ENCODE data around the gene GAD1. TPM values are rescaled to one million over a fixed set of nuclear protein-coding genes. Genes with fewer than 3 reads are reported as not detected.

Gene GAD1
- total RNA-seq, 1 donor from 2014 or later, result not detected

- Histone ChIP-seq H3K4me1 (peaks cover 66% of the 10 kb centered on the region), H3K4me3 (peak overlapping the region; percentile 47), H3K36me3 (no peaks in the 10 kb centered on the region), H3K9me3 (no peaks in the 10 kb centered on the region), H3K27ac (no peak overlapping the region), H3K27me3 (ENCODE audit: low read depth) (peaks cover 81% of the 10 kb centered on the region)
- ATAC-seq (peak; percentile 76 to 80), DNase-seq (peak; percentile 68)
- TF ChIP-seq CTCF (IDR thresholded peaks at IDR 0.05), result peak; percentile 69
- intact Hi-C loops (cut with DNase I), result loop anchor here (10.0 kb wide), 1 partner anchor 331 kb away; no protein-coding TSS in a partner anchor
These were observed 762 bp upstream of the GAD1 start for GRCh38 chr2:170815746-170816503.

GRCh38 chr2:170817093-170818035 lies 677 bp downstream of the GAD1 start:
- H3K9me3 ChIP-seq, result no peaks in the 10 kb centered on the region
- intact Hi-C loops (cut with DNase I), result loop anchor here (10.0 kb wide), 1 partner anchor 333 kb away; no protein-coding TSS in a partner anchor
- H3K27ac ChIP-seq, result no peak overlapping the region
- H3K27me3 ChIP-seq (ENCODE audit: low read depth), result peaks cover 95% of the 10 kb centered on the region
- TF ChIP-seq CTCF (IDR thresholded peaks at IDR 0.05), result no peak
- peaks cover 80% of the 10 kb centered on the region for H3K4me1 ChIP-seq
- peak overlapping the region; percentile 47 for H3K4me3 ChIP-seq
- DNase-seq (no peak), ATAC-seq (peak in 1 of 2 donors; percentile 3)
- H3K36me3 ChIP-seq, result no peaks in the 10 kb centered on the region

GRCh38 chr2:170818036-170818751 lies 1.5 kb downstream of the GAD1 start:
- Histone ChIP-seq H3K27me3 (ENCODE audit: low read depth) (peaks cover 100% of the 10 kb centered on the region), H3K36me3 (no peaks in the 10 kb centered on the region), H3K27ac (no peak overlapping the region), H3K4me1 (peaks cover 85% of the 10 kb centered on the region), H3K9me3 (no peaks in the 10 kb centered on the region), H3K4me3 (no peak overlapping the region)
- intact Hi-C loops (cut with DNase I), result loop anchor here (10.0 kb wide), 1 partner anchor 333 kb away; no protein-coding TSS in a partner anchor
- ATAC-seq, result no peak
- TF ChIP-seq CTCF (IDR thresholded peaks at IDR 0.05), result no peak
- DNase-seq, result no peak

- no peak overlapping the region for H3K27ac ChIP-seq
- TF ChIP-seq CTCF (IDR thresholded peaks at IDR 0.05), result no peak
- intact Hi-C loops (cut with DNase I), result loop anchor here (10.0 kb wide), 1 partner anchor 334 kb away; no protein-coding TSS in a partner anchor
- H3K4me3 ChIP-seq, result no peak overlapping the region
- H3K4me1 ChIP-seq, result peaks cover 85% of the 10 kb centered on the region
- DNase-seq, result no peak
- H3K9me3 ChIP-seq, result no peaks in the 10 kb centered on the region
- H3K27me3 ChIP-seq (ENCODE audit: low read depth), result peaks cover 100% of the 10 kb centered on the region
- no peak for ATAC-seq
- no peaks in the 10 kb centered on the region for H3K36me3 ChIP-seq
These were observed 2.2 kb downstream of the GAD1 start for GRCh38 chr2:170818752-170819470.
